GM10847 (cell line): ENCODE results near the gene SEMA3F.

Experiments
- POLR2A ChIP-seq: IDR thresholded peaks from 2 replicates; pipeline ENCODE4 v1.6.1; 2011; ENCODE audit not compliant: insufficient read length; ENCODE audit errors: extremely low read depth

The SEMA3F gene

GRCh38 chr3:50147016-50147415 lies 8.1 kb upstream of the SEMA3F start:
- TF ChIP-seq POLR2A = no peak

- TF ChIP-seq POLR2A = no peak
Observed at GRCh38 chr3:50147447-50147846, 7.7 kb upstream of the SEMA3F start.

- TF ChIP-seq POLR2A = no peak
Observed at GRCh38 chr3:50147861-50148260, 7.3 kb upstream of the SEMA3F start.

- TF ChIP-seq POLR2A = no peak
Observed at GRCh38 chr3:50150404-50150750, 4.7 kb upstream of the SEMA3F start.

GRCh38 chr3:50150863-50151686 lies 4.0 kb upstream of the SEMA3F start:
- TF ChIP-seq POLR2A = no peak

- no peak for TF ChIP-seq POLR2A
Observed at GRCh38 chr3:50151728-50152127, 3.4 kb upstream of the SEMA3F start.

GRCh38 chr3:50153782-50154475 lies 1.2 kb upstream of the SEMA3F start:
- TF ChIP-seq POLR2A = no peak

GRCh38 chr3:50154476-50154839 lies 666 bp upstream of the SEMA3F start:
- TF ChIP-seq POLR2A = no peak

- no peak for TF ChIP-seq POLR2A
Observed at GRCh38 chr3:50155491-50155878, 361 bp downstream of the SEMA3F start.

- TF ChIP-seq POLR2A = no peak
Observed at GRCh38 chr3:50155891-50156290, 767 bp downstream of the SEMA3F start.

GRCh38 chr3:50156549-50157493 lies 1.7 kb downstream of the SEMA3F start:
- TF ChIP-seq POLR2A = no peak

- TF ChIP-seq POLR2A = no peak
Observed at GRCh38 chr3:50157827-50158529, 2.9 kb downstream of the SEMA3F start.

- TF ChIP-seq POLR2A = no peak
Observed at GRCh38 chr3:50158530-50159146, 3.5 kb downstream of the SEMA3F start.

- no peak for TF ChIP-seq POLR2A
Observed at GRCh38 chr3:50160561-50160983, 5.4 kb downstream of the SEMA3F start.
